Fibroblast of lung (primary cell): ENCODE results near the gene HIPK2. TPM values are rescaled to one million over a fixed set of nuclear protein-coding genes. Genes with fewer than 3 reads are reported as not detected.

Experiments used
- DNase-seq, 2 donors: peaks; one replicate each; pipeline versions ENCODE4 v3.0.0 to v3.0.0-alpha.2; 2010; ENCODE audit warnings: low read depth in 2 of 2
- H2AFZ ChIP-seq: 2 replicates; pipeline ENCODE4 v1.5.1; 2012; ENCODE audit warnings: low read length, control low read depth, inconsistent platforms
- H3K27ac ChIP-seq: 2 replicates; pipeline ENCODE4 v1.5.1; 2011; ENCODE audit warnings: low read length, control low read depth; ENCODE audit not compliant: insufficient read depth
- H3K27me3 ChIP-seq: 2 replicates; pipeline ENCODE4 v1.5.1; 2011; ENCODE audit warnings: mild to moderate bottlenecking, low read length; ENCODE audit not compliant: control insufficient read depth, insufficient read depth
- H3K36me3 ChIP-seq: 2 replicates; pipeline ENCODE4 v1.5.1; 2011; ENCODE audit warnings: low read length; ENCODE audit not compliant: control insufficient read depth, insufficient read depth
- H3K4me1 ChIP-seq: 2 replicates; pipeline ENCODE4 v1.5.1; 2011; ENCODE audit warnings: low read length; ENCODE audit not compliant: control insufficient read depth, insufficient read depth; ENCODE audit errors: extremely low read depth
- H3K4me2 ChIP-seq: 2 replicates; pipeline ENCODE4 v1.5.1; 2011; ENCODE audit warnings: low read length, control low read depth; ENCODE audit not compliant: insufficient read depth; ENCODE audit errors: extremely low read depth
- H3K4me3 ChIP-seq, 4 experiments: fragments of 200-600 bp in 1 of 4; sonication (generic) in 1 of 4; replicated peaks in 1 of 4; 2 replicates each; pipeline ENCODE4 v1.5.1; 2011 to 2016; ENCODE audit warnings: low read length in 4 of 4, low read depth in 3 of 4, mild to moderate bottlenecking in 3 of 4, control low read depth in 2 of 4, inconsistent platforms in 1 of 4, mixed read lengths in 1 of 4; ENCODE audit not compliant: insufficient read depth in 1 of 4; ENCODE audit errors: control extremely low read depth in 1 of 4
- H3K79me2 ChIP-seq: 2 replicates; pipeline ENCODE4 v1.5.1; 2012; ENCODE audit warnings: mild to moderate bottlenecking, low read length, inconsistent platforms; ENCODE audit not compliant: control insufficient read depth, insufficient read depth
- H3K9ac ChIP-seq: 2 replicates; pipeline ENCODE4 v1.5.1; 2011; ENCODE audit warnings: mild to moderate bottlenecking, low read length, control low read depth; ENCODE audit not compliant: insufficient read depth
- H3K9me3 ChIP-seq: 2 replicates; pipeline ENCODE4 v1.5.1; 2012; ENCODE audit warnings: low read depth, low read length; ENCODE audit not compliant: control insufficient read depth, insufficient read depth
- H4K20me1 ChIP-seq: 2 replicates; pipeline ENCODE4 v1.5.1; 2011; ENCODE audit warnings: low read length; ENCODE audit not compliant: control insufficient read depth, insufficient read depth; ENCODE audit errors: extremely low read depth
- EZH2 ChIP-seq: IDR thresholded peaks from 2 replicates; pipeline ENCODE4 v1.5.1; 2012; ENCODE audit warnings: low read length, control low read depth, mild to moderate bottlenecking; ENCODE audit errors: missing control alignments
- polyA plus RNA-seq, 2 donors: library from polyadenylated mRNA; depleted of rRNA in 1 of 2; stranded (reverse) in 1 of 2; unstranded in 1 of 2; fragments of >200 nt; gene quantifications; 2 replicates each; pipeline ENCODE4 v1.2.1, GENCODE V29; 2011 to 2012; ENCODE audit warnings: missing spikeins in 1 of 2
- total RNA-seq: library from RNA; depleted of rRNA; stranded (reverse); fragments of >200 nt; gene quantifications from 2 replicates; pipeline ENCODE4 v1.2.1, GENCODE V29; 2014
- TF ChIP-seq, protein P1 (sequence below), 2 donors: IDR thresholded peaks in 1 of 2; conservative IDR thresholded peaks in 1 of 2; 1 replicate in 1 of 2; 2 replicates in 1 of 2; pipeline ENCODE4 v1.5.1; 2011 to 2012; ENCODE audit warnings: low read length in 2 of 2, control low read depth in 1 of 2, inconsistent platforms in 1 of 2, low read depth in 1 of 2, mild to moderate bottlenecking in 1 of 2

HIPK2 gene
- total and polyA plus RNA-seq, 2 donors (not counting 1 experiment from before 2014, with no cell fraction given): 10.1 to 11.1 TPM

DNA sequence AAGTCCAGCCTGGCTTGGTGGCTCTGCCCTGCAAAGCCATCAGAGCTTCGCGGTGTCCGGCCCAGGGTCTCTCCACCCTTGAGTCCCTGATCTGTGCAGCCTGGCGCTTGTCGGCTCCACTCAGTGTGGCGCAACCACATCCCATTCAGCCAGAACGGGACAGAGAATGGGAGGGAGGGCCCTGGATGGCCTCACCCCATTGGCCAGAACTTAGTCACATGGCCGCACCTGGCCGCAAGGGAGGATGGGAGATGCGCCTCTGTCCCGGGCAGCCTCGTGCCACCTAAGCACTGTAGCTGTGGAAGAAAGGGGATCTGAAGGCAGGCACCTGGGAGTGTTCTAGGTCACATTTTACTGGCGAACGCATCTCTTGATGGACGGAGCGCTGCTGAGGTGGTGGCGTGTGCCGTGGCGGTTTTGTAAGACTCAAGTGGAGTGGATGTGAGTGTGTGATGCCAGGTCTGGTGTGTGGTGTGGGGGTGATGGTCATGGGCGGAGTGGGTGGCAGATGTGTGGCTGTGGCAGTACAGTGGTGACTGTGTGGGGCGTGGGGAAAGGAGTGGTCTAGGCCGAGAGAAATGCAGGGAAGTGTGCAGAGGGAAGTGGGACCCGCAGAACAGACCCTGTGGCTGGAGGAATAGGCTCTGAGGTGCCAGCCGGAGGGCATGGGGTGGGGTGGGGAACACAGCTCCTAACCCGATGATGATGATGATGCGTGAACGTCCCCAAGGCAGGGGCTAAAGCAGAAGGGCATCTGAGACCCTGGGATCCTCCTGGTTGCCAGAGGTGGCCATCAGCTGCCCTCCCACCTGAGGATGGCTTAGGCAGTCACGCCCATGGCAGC, 235.3 kb downstream of the HIPK2 start:
- DNase-seq: no peak
- no peak overlapping the region for H3K4me3 ChIP-seq
- TF ChIP-seq, protein P1, sequence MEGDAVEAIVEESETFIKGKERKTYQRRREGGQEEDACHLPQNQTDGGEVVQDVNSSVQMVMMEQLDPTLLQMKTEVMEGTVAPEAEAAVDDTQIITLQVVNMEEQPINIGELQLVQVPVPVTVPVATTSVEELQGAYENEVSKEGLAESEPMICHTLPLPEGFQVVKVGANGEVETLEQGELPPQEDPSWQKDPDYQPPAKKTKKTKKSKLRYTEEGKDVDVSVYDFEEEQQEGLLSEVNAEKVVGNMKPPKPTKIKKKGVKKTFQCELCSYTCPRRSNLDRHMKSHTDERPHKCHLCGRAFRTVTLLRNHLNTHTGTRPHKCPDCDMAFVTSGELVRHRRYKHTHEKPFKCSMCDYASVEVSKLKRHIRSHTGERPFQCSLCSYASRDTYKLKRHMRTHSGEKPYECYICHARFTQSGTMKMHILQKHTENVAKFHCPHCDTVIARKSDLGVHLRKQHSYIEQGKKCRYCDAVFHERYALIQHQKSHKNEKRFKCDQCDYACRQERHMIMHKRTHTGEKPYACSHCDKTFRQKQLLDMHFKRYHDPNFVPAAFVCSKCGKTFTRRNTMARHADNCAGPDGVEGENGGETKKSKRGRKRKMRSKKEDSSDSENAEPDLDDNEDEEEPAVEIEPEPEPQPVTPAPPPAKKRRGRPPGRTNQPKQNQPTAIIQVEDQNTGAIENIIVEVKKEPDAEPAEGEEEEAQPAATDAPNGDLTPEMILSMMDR (conservative IDR thresholded peaks at IDR 0.05 in 1 of 2, IDR thresholded peaks at IDR 0.05 in 1 of 2; ENCODE audit: low read depth in 1 of 2, low read length in 2 of 2): no peak
- TF ChIP-seq EZH2: no peak
- H3K4me2 ChIP-seq: no peak overlapping the region
- H3K27me3 ChIP-seq: peaks cover 4% of the 10 kb centered on the region
- no peaks in the 10 kb centered on the region for H3K36me3 ChIP-seq
- H3K79me2 ChIP-seq: no peaks in the 10 kb centered on the region
- no peak overlapping the region for H3K9ac ChIP-seq
- no peaks in the 10 kb centered on the region for H3K4me1 ChIP-seq
- no peaks in the 10 kb centered on the region for H4K20me1 ChIP-seq
- no peaks in the 10 kb centered on the region for H3K9me3 ChIP-seq
- H2AFZ ChIP-seq: no peak overlapping the region
- H3K27ac ChIP-seq: no peak overlapping the region

DNA sequence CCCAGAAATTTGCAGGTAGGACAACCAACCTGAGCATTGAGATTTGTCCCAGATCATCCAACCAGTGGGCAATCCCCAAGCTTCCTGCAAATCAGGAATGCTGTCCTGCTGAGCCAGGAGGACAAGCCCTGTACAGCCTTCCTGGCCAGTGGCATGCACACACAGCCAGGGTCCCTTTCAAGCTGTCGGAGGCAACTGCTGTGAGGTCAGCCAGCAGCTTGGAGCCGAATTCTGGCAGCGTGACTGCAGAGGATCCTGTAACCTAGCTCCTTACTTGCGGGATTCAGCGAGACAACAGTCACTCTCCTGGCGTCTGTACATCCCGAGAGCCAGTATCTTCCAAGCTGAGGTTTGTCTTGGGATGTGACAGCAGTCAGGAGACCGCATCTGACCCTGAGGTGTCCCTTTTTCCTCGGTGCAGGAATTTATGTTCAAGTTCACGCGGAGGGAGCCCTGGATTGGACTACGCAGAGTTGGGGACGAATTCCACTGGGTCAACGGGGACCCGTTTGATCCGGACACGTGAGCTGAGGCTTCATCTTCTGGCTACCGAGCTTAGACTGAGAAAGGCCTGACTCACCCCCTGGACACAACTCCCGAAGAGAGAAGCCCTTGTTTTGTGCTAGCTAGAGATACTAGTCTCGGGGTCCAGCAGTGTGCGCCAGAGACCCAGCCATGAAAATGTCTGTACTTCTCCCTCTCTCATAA, 236.0 kb downstream of the HIPK2 start:
- no peaks in the 10 kb centered on the region for H3K36me3 ChIP-seq
- no peak overlapping the region for H3K4me2 ChIP-seq
- no peak overlapping the region for H2AFZ ChIP-seq
- H3K27me3 ChIP-seq: peaks cover 4% of the 10 kb centered on the region
- H4K20me1 ChIP-seq: no peaks in the 10 kb centered on the region
- no peak overlapping the region for H3K4me3 ChIP-seq
- H3K27ac ChIP-seq: no peak overlapping the region
- no peaks in the 10 kb centered on the region for H3K4me1 ChIP-seq
- H3K9me3 ChIP-seq: no peaks in the 10 kb centered on the region
- no peaks in the 10 kb centered on the region for H3K79me2 ChIP-seq
- TF ChIP-seq EZH2: no peak
- TF ChIP-seq, protein P1 (conservative IDR thresholded peaks at IDR 0.05 in 1 of 2, IDR thresholded peaks at IDR 0.05 in 1 of 2; ENCODE audit: low read depth in 1 of 2, low read length in 2 of 2): no peak
- H3K9ac ChIP-seq: no peak overlapping the region
- DNase-seq: no peak

DNA sequence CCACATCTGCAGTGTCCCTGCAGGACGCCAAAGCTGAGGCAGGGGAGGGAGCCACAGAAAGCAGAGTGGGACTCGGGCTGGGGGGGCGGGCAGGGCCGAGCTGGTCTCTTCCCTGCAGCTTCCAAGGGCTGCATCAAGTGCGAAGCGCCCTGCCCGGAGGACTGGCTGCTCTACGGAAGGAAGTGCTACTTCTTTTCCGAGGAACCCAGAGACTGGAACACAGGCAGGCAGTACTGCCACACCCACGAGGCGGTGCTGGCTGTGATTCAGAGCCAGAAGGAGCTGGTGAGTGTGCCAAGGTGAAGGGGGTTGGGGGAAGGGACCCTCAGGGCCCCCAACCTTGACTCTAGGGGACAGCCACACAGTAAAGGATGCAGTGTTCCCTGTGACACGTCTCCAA, 237.6 kb downstream of the HIPK2 start:
- H3K4me3 ChIP-seq: no peak overlapping the region
- TF ChIP-seq, protein P1 (conservative IDR thresholded peaks at IDR 0.05 in 1 of 2, IDR thresholded peaks at IDR 0.05 in 1 of 2; ENCODE audit: low read depth in 1 of 2, low read length in 2 of 2): no peak
- TF ChIP-seq EZH2: no peak
- no peak for DNase-seq
- no peak overlapping the region for H3K27ac ChIP-seq
- no peaks in the 10 kb centered on the region for H3K9me3 ChIP-seq
- H3K27me3 ChIP-seq: peaks cover 9% of the 10 kb centered on the region
- H3K9ac ChIP-seq: no peak overlapping the region
- no peaks in the 10 kb centered on the region for H4K20me1 ChIP-seq
- H3K36me3 ChIP-seq: no peaks in the 10 kb centered on the region
- no peak overlapping the region for H2AFZ ChIP-seq
- H3K4me2 ChIP-seq: no peak overlapping the region
- H3K4me1 ChIP-seq: no peaks in the 10 kb centered on the region
- no peaks in the 10 kb centered on the region for H3K79me2 ChIP-seq
